Fibroblast of the conjunctiva (primary cell): ENCODE data around the gene THRAP3.

ENCODE experiments used
- DNase-seq: peaks from one replicate; pipeline ENCODE4 v3.0.0-alpha.2; 2010; ENCODE audit warnings: low read depth

The THRAP3 gene

DNA sequence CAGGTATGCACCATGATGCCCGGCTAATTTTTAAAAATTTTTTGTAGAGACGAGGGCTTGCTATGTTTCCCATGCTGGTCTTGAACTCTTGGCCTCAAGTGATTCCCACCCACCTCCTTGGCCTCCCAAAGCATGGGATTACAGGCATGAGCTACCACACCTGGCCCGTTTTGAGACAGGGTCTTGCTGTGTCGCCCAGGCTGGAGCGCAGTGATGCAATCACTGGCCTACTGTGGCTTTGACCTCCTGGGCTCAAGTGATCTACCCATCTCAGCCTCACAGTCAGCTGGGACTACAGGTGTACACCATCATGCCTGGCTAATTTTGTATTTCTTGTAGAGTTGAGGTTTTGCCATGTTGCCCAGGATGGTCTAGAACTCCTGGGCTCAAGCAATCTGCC lies 74.4 kb downstream of the THRAP3 start:
- no peak for DNase-seq

- DNase-seq: no peak
These were observed 76.3 kb downstream of the THRAP3 start for GRCh38 chr1:36300526-36300925.

DNA sequence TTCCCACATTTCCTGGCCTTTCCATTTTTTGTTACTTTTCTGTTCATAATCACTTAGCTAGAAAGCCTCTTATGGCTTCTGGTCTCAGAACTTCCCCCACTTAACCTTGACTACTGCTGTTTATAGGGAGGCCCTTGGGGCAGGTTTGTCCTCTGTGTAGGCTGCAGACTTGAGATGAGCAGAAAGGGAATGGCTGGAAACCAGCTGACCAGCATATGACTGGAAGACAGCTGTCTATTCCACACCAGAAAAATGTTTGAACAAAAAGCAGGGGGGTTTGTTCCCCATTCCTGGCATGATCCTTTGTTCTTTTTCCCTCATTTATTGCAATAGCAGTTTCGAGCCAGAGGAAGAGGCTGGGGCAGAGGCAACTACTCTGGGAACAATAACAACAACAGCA lies 77.0 kb downstream of the THRAP3 start:
- DNase-seq: no peak

DNA sequence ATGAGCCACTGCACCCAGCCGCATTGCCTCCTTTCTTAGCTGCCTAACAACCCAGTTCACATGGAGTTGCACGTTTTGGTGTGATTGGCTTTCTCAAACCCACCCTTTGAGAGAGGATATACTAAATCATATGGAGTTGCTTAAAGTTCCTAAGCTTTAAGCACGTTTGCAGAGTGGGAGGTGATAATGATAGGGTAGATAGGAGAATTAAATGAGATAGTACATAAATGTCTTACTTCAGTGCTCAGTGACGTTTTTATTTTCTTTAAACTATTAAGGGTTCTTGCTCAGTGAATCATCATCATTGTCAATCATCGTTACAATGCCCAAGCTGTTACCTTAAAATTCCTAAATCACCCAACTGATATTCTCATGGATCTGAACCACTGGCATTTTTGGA lies 79.0 kb downstream of the THRAP3 start:
- no peak for DNase-seq

DNA sequence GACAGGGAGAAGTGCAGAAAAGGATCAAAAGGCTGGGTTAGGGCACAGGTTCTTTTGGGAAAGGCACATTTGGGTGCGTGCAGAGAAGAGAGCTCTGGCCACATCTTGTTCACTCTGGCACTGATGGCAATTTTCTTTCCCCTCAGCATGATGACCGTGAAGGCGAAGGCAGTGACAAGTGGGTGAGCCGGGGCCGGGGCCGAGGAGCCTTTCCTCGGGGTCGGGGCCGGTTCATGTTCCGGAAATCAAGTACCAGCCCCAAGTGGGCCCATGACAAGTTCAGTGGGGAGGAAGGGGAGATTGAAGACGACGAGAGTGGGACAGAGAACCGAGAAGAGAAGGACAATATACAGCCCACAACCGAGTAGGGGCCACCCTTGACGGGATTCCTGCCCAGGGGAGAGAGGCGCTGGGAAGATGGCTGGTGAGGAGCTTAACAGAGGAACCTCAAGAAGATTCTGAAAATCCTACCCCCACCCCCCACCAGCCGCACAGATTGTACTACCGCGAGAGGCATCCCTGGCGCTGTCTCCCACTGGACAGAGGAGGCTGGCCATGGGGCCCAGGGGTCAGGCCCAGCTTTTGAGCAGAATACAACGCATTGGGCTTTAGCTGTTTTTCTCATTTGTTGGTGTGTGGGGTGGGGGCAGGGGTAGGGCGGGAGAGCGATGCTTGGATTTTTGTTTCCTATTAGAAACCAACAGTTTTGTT lies 79.6 kb downstream of the THRAP3 start:
- DNase-seq: no peak

- DNase-seq: no peak
These were observed 80.3 kb downstream of the THRAP3 start for GRCh38 chr1:36304521-36304920.

- DNase-seq: no peak
These were observed 81.0 kb downstream of the THRAP3 start for GRCh38 chr1:36304970-36305914.

- DNase-seq: no peak
These were observed 81.6 kb downstream of the THRAP3 start for GRCh38 chr1:36305915-36306209.

DNA sequence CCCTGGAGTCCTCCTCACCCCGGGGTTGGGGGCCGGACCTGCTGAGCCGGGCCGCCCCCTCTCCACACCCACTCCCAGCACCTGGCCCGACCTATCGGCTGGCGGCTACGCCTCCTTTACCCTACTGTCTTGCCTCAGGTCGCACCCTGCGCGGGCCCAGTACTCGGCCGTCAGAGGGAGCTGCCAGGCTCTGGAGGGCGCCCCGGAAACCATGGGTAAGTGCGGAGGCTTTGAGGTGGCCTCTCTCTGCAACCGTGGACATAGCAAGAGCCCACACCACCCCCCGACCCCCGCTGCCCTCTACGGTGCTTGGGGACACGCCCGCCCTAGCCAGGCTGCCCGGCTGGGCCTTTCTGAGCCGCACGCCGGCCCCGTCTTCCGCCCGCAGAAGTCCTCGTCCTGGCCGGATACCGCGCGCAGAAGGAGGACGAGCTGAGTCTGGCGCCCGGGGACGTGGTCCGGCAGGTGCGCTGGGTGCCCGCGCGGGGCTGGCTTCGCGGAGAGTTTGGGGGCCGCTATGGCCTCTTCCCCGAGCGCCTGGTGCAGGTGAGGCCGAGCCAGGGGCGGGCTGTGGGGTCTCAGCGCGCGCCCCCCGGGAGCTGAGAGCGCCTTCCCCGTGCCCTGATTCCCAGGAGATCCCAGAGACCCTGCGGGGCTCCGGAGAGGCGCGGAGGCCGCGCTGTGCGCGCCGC lies 82.1 kb downstream of the THRAP3 start, which contains the start of gene SH3D21:
SH3D21 (plus strand) TSS at position 159 of the 692 bp plus-strand sequence; CDS start at position 212, 53 bp downstream.
- DNase-seq: no peak

DNA sequence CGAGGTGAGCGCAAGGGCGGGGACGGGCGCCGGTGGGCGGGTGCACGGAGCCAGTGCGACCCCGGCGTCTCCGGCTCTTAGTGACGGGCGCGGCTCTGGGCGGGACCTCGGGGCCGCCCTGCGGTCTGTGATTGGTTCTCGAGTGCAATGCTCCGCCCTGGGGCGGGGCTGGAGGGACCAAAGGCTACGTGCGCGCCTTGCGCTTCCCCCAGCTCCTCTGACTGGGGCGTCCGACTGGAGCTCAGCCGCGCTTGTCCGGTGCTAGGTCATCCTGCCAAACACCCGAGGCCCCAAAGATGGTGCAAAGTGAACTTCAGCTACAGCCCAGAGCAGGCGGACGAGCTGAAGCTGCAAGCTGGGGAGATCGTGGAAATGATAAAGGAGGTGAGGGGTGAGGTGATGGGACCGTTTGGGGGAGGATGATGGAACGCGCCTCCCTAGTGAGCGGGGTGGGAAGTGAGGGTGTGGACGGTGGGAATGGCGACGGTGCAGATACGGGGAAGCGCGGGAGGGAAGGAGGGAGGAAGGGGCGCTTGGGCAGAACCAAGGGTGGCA lies 82.7 kb downstream of the THRAP3 start:
- DNase-seq: peak; percentile 81

DNA sequence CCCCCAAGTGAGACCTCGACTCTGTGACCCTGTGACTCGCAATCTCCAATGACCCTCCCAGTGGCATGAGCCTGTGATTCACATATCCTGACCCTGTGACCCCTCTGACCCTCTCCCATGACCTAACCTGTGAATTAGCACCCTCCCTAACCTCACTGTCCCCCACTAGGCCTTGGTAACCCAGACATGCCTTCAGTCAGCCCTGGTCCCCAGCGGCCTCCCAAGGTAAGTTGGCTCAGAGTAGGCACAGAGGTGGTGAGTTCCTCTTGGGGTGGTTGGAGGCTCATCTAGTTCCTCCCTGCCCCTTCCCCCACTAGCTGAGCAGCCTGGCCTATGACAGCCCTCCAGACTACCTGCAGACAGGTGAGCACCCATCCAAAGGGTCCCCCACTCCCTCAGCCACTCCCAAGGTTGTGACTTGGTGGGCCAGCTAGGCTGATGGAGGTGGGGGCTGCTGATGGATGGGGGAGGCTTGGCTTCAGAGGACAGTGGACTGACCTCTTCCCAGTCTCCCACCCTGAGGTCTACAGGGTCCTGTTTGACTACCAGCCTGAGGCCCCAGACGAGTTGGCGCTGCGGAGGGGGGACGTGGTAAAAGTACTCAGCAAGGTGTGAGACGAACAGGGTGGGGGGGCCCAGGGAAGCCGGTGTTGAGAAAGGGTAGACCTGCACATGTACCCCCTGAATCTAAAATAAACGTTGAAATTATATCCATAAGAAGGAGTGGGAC lies 83.5 kb downstream of the THRAP3 start:
- DNase-seq: no peak

- DNase-seq: no peak
These were observed 85.2 kb downstream of the THRAP3 start for GRCh38 chr1:36309397-36309796.

DNA sequence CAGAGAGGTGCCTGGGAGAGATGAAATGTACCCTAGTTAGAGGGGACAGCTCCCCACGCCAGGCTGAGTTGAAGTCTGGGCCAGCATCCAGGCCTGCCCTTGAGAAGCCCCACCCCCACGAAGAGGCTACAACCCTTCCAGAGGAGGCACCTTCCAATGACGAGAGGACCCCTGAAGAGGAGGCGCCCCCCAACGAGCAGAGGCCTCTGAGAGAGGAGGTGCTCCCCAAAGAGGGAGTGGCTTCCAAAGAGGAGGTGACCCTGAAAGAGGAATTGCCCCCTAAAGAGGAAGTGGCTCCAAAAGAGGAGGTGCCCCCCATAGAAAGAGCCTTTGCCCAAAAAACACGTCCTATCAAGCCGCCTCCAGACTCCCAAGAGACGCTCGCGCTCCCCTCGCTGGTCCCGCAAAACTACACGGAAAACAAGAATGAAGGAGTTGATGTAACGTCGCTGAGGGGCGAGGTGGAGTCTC lies 96.1 kb downstream of the THRAP3 start:
- DNase-seq: no peak

DNA sequence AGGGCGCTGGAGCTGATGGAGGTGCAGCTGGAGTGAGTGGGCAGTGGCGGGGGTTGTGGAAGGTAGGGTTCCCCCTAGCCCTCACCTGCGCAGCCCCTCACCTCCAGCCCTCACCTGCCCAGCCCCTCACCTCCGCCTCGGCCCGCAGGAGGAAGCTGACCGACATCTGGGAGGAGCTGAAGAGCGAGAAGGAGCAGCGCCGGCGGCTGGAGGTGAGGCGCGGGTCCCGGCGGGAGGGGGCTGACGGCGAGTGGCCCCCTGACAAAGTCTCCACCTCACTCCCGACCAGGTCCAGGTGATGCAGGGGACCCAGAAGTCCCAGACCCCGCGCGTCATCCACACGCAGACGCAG lies 96.5 kb downstream of the THRAP3 start:
- no peak for DNase-seq

GRCh38 chr1:36321119-36321951 lies 97.1 kb downstream of the THRAP3 start:
- DNase-seq: peak; percentile 94

DNA sequence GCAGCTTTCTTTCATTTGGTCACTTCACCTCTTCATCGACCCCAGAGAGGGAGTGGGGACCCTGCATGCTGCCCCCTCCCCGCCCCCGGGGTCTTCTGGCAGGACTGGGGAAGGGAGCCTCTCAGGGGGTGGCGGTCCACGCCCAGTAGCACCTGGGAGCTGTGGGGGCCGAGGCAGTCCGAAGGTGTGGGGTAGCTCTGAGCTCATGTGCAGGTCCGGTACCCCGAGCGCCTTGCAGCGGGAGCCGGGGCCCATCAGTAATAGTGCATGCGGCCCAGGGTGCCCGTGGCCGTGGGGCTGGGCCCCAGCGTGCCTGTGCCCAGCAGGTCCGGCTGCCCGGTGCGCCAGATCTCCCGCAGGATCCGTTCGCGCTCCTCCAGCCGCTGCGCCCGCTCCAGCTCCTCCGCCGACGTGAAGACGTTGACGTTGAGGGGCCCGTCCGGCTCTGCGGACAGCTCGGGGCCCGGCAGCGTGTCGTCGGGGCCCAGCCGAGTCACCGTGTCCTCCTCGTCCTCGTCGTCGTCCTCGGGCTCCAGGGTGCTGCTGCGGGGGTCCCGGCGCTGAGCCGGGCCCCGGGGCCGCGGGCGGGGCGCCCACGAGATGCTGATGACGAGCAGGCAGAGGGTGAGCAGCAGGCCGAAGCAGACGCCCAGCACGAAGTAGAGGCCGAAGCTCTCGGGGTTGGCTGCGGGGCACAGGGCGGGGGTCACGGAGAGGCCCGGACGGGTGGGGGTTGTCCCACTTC lies 98.0 kb downstream of the THRAP3 start:
- no peak for DNase-seq

DNA sequence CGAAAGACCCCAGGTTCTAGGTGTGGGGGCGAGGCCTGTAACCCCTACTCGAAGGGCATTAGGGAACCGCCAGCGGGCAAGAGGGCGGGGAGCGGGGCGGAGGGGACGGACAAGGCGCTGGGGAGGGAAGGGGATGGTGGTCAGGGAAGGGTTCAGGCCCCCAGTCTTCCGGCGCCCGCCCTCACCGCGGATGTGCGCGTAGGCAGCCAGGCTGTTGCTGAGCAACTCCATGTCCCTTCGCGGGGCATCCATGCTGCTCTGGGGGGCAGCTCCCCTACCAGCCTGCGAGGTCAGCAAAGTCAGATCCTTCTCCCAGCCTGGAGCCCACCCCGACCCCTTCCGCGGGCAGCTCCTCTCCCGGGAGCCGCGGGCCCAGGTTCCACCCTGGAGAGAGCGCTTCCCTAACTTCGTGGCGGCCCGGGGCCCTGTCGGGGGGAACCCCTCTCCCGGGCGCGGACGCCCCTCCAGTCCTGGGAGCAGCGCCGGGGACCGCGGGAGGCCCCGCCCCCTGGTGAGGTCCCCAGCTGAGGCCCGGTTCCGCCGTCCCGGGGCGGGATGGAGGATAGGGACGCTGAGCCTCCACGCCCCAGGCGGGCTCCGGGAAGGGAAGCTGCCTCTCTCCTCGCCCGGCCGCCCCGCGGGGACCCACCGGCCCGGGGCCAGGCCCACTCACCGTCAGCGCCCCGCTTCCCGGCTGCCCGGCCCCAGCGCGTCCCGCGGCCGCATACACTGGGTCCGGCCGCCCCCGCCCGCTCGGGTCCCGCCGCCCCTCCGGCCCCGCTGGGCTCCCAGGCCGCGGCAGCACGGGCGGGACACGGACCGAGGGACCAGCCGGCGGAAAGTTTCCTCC lies 98.8 kb downstream of the THRAP3 start:
- DNase-seq: peak; percentile 49

- peak; percentile 63 for DNase-seq
These were observed 99.6 kb downstream of the THRAP3 start, which contains the start of gene EVA1B for GRCh38 chr1:36323636-36324352. Gene EVA1B, minus strand, starts transcription at chr1:36323645. Its CDS starts 608 bp downstream, at chr1:36323037.
